ENCODE data around the gene PLD2. TPM values are rescaled to one million over a fixed set of nuclear protein-coding genes. Genes with fewer than 3 reads are reported as not detected.
A peak's percentile ranks its signal among the peaks of the same experiment; 100 is the strongest.

The PLD2 gene, protein sequence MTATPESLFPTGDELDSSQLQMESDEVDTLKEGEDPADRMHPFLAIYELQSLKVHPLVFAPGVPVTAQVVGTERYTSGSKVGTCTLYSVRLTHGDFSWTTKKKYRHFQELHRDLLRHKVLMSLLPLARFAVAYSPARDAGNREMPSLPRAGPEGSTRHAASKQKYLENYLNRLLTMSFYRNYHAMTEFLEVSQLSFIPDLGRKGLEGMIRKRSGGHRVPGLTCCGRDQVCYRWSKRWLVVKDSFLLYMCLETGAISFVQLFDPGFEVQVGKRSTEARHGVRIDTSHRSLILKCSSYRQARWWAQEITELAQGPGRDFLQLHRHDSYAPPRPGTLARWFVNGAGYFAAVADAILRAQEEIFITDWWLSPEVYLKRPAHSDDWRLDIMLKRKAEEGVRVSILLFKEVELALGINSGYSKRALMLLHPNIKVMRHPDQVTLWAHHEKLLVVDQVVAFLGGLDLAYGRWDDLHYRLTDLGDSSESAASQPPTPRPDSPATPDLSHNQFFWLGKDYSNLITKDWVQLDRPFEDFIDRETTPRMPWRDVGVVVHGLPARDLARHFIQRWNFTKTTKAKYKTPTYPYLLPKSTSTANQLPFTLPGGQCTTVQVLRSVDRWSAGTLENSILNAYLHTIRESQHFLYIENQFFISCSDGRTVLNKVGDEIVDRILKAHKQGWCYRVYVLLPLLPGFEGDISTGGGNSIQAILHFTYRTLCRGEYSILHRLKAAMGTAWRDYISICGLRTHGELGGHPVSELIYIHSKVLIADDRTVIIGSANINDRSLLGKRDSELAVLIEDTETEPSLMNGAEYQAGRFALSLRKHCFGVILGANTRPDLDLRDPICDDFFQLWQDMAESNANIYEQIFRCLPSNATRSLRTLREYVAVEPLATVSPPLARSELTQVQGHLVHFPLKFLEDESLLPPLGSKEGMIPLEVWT
- total RNA-seq = 13.6 TPM
- long read RNA-seq, partial matches to known transcripts = 4 of 22 reads
- long read RNA-seq, other reads (novel, unspliced or antisense) = 7 of 22 reads

- DNase-seq (peak; percentile 94), ATAC-seq (ENCODE audit: poor library complexity) (peak; percentile 98)
- intact Hi-C loops (cut with DNase I) = no loop called here
Observed at GRCh38 chr17:4806777-4807604, at the start of gene PLD2. TSS of gene PLD2 (plus strand) at chr17:4807152. CDS start at chr17:4807773, 621 bp downstream.

- intact Hi-C loops (cut with DNase I) = no loop called here
- DNase-seq (no peak), ATAC-seq (ENCODE audit: poor library complexity) (peak; percentile 27)
Observed at GRCh38 chr17:4759776-4760236, 47.1 kb upstream of the PLD2 start.

DNA sequence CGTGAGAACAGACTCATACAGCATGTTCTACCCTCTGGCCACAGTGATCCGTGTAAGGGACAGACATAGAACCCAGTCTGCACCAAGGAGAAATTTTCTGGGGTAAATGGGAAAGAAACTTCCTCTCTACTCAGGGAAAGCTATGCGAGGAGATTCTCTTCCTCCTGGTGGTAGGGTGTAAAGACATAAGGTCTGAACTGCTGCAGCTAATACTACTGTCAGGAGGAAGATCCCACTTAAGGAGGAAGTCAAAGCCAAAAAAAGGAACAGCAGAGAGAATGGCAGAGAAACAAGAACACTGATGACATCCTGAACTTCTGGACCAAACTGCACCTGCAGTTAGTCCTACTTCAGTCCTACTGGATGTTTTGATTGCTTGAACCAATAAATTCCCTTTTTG, 42.4 kb upstream of the PLD2 start:
- ATAC-seq (ENCODE audit: poor library complexity) = peak; percentile 60
- DNase-seq = no peak
- intact Hi-C loops (cut with DNase I) = no loop called here

GRCh38 chr17:4766201-4766600, 40.8 kb upstream of the PLD2 start:
- intact Hi-C loops (cut with DNase I) = no loop called here
- DNase-seq (no peak), ATAC-seq (ENCODE audit: poor library complexity) (peak; percentile 53)

GRCh38 chr17:4766723-4767122, 40.2 kb upstream of the PLD2 start:
- ATAC-seq (ENCODE audit: poor library complexity) (peak; percentile 50), DNase-seq (no peak)
- intact Hi-C loops (cut with DNase I) = no loop called here

- intact Hi-C loops (cut with DNase I) = no loop called here
- ATAC-seq (ENCODE audit: poor library complexity) (no peak), DNase-seq (no peak)
Observed at GRCh38 chr17:4768298-4768697, 38.7 kb upstream of the PLD2 start.

DNA sequence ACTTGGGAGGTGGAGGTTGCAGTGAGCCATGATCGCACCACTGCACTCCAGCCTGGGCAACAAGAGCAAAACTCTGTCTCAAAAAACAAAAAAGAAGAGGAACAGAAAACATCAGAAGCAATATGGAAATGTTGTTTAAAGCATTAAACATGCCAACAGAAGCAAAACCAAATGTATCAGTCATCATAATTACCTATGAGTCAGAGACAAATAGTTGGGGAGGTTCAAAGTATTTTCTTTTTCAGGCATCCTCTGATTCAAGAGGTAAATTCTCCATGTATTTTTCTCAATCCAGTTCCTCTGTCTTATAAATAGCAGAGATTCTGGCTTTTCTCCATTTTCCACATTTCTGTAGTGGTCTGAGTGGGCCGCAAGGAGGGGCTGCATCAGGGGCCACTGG, 37.3 kb upstream of the PLD2 start:
- DNase-seq = no peak
- intact Hi-C loops (cut with DNase I) = no loop called here
- ATAC-seq (ENCODE audit: poor library complexity) = no peak

DNA sequence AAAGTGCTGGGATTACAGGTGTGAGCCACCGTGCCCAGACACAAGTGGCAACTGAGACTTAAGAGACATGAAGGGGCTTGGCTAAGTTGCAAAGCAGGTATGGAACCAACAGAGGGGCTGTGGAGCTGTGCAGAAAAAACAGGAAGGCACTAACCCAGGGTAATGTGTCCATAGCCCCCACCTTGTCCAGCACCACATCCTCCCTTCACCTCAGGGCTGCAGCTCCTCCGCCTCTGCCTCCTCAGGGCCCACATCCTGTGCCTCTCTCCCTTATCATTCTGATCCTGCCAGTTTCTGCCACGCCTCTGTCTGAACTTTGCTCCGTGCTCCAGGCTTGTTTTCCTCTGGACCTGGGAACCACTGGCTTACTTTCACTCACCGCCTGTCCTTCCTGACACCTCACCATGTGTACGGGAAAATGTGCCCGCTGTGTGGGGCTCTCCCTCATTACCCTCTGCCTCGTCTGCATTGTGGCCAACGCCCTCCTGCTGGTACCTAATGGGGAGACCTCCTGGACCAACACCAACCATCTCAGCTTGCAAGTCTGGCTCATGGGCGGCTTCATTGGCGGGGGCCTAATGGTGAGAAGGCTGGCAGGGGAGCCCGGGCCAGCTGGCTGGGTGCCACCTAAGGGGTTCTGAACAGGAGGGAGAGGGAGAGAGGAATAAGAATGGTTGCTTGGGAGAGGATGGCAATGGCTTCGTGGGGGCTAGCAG, 35.3 kb upstream of the PLD2 start, which contains the start of gene TM4SF5:
Gene TM4SF5 (plus strand): TSS at position 368 of the 716 bp plus-strand sequence. CDS start 37 bp downstream, at position 405.
- DNase-seq = no peak
- ATAC-seq (ENCODE audit: poor library complexity) = peak; percentile 27
- intact Hi-C loops (cut with DNase I) = no loop called here

DNA sequence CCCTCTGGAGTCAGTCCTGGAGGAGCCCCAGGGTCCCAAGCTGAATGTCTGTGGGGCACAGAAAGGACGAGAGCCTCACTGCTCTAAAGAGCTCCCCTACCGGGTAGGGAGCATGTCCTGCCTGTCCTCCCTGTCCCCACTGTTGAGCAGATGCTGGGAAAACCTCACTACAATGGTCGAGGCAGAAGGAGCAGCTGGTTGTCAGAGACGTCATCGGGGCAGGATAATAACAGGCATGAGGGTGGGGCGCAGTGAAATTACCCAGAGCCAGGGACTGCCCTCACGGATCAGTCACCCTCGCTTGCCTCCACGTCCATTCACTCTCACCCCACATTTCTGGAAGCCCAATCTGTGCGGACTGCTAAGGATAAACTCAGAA, 34.7 kb upstream of the PLD2 start:
- intact Hi-C loops (cut with DNase I) = no loop called here
- DNase-seq (no peak), ATAC-seq (ENCODE audit: poor library complexity) (no peak)

DNA sequence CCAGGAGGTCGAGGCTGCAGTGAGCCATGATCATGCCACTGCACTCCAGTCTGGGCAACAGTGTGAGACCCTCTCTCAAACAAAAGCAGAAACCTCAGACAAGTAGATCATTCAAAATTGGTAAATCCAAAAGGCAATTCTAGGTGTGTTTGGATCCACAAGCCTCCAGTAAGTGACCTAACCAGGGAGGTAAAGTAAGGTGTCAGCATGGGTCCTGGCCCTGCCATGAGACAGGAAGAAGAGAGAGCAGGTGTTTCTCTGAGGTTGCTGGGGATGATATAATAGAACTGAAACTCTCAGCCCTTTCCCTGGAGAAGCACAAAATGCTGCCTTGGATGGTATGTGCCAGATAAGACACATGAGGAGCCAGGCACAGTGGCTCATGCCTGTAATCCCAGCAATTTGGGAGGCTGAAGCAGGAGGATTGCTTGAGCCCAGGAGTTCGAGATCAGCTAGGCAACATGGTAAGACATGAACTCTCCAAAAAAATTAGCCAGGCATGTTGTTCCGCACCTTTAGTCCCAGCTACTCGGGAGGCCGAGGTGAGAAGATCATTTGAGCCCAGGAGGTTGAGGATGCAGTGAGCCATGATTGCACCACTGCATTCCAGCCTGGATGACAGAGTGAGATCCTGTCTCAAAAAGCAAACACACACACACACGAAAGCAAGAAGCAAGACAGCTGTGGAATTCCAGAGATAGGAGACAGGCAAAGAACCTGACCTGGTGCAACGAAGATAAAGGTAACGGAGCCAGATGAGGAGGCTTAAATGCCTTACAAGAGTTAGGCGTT, 28.8 kb upstream of the PLD2 start:
- ATAC-seq (ENCODE audit: poor library complexity) = no peak
- DNase-seq = no peak
- intact Hi-C loops (cut with DNase I) = no loop called here

GRCh38 chr17:4780325-4780955, 26.5 kb upstream of the PLD2 start:
- no peak for ATAC-seq (ENCODE audit: poor library complexity)
- intact Hi-C loops (cut with DNase I) = loop anchor here (10.0 kb wide), 1 partner anchor 46 kb away; the partner anchor contains the start of genes CXCL16, MED11 and ZMYND15
- no peak for DNase-seq

DNA sequence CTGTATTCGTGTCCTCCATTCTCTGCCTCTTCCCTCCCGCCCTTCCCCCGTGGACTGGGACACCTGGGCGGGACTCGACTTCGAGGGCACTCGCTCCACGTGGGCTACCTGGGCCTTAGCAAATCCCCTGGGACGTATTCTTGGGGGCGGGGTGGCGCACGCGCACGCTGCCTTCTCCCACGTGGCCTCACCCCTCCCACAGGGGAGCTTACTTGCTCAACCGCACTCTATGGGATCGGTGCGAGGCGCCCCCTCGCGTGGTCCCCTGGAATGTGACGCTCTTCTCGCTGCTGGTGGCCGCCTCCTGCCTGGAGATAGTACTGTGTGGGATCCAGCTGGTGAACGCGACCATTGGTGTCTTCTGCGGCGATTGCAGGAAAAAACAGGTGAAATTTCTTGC, 24.3 kb upstream of the PLD2 start:
- DNase-seq = peak; percentile 57
- intact Hi-C loops (cut with DNase I) = loop anchor here (10.0 kb wide), 1 partner anchor 48 kb away; the partner anchor contains the start of genes CXCL16, MED11 and ZMYND15
- no peak for ATAC-seq (ENCODE audit: poor library complexity)

GRCh38 chr17:4785311-4786105, 21.4 kb upstream of the PLD2 start:
- ATAC-seq (ENCODE audit: poor library complexity) (no peak), DNase-seq (no peak)
- intact Hi-C loops (cut with DNase I) = loop anchor here (2.0 to 10.0 kb wide), 2 partner anchors 51 to 103 kb away; partner anchors contain the start of genes CXCL16, MED11 and ZMYND15

- intact Hi-C loops (cut with DNase I) = loop anchor here (2.0 to 10.0 kb wide), 2 partner anchors 51 to 103 kb away; partner anchors contain the start of genes CXCL16, MED11 and ZMYND15
- ATAC-seq (ENCODE audit: poor library complexity) = no peak
- no peak for DNase-seq
Observed at GRCh38 chr17:4786106-4786511, 20.8 kb upstream of the PLD2 start, which contains the start of gene VMO1. TSS of gene VMO1 (minus strand) at chr17:4786364. CDS start at chr17:4786352, 12 bp downstream.

DNA sequence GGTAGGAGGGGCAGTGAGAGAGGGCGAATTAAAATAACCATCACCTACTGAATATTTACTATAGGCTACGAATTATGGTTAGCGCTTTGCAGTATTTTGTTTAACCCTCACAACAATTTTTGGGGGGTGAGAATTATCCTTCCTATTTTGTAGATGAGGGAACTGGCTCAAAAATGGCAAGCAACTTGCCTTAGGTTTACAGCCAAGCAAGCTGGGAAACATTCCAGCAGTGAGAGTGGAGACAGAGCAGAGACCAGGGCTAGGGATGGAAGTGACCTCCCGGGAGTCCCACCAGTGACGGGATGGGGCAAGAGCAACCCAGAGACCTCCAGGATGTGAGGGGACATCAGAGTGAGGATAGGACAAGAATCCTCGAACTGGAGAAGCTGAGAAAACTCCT, 20.4 kb upstream of the PLD2 start:
- no peak for ATAC-seq (ENCODE audit: poor library complexity)
- DNase-seq = no peak
- intact Hi-C loops (cut with DNase I) = loop anchor here (2.0 to 10.0 kb wide), 2 partner anchors 52 to 102 kb away; partner anchors contain the start of genes CXCL16, MED11 and ZMYND15
